Umbilical cord (tissue), 2 donors: ENCODE results near the gene DISC1. TPM values are rescaled to one million over a fixed set of nuclear protein-coding genes. Genes with fewer than 3 reads are reported as not detected.
"Not testable (repeated sequence)": the region's sequence is repeated elsewhere in the genome, so short reads cannot be mapped to it uniquely, and the experiment has no call there.

ENCODE experiments used
- DNase-seq: peaks from one replicate; pipeline ENCODE4 v3.0.0-alpha.2; 2015; ENCODE audit warnings: low spot score
- total RNA-seq: library from RNA; depleted of rRNA; stranded (reverse); fragments of >200 nt; gene quantifications from one replicate; pipeline ENCODE4 v1.2.3, GENCODE V29; 2014; ENCODE audit warnings: low replicate concordance; ENCODE audit not compliant: insufficient read depth

The DISC1 gene
- total RNA-seq, 1 donor from 2014 or later = 17.3 TPM

DNA sequence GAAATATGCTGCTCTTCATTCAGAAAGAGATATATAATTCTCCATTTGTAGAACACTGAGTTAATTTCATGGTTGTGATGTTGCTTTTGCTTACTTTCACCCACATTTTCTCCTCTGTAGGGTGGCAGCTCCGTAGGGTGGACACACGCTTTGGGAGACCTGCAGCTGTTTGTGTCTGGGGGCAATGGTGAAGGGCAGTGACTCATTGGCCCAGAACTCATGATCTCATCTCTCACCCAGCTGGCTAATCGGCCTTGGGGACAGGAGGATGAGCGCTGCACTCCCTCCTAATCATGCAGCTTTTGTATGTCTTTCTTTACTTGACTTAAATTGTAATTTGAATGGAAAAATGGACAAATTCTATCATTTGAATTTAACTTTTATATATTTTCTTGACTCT lies 9.6 kb downstream of the DISC1 start:
- DNase-seq = no peak

DNA sequence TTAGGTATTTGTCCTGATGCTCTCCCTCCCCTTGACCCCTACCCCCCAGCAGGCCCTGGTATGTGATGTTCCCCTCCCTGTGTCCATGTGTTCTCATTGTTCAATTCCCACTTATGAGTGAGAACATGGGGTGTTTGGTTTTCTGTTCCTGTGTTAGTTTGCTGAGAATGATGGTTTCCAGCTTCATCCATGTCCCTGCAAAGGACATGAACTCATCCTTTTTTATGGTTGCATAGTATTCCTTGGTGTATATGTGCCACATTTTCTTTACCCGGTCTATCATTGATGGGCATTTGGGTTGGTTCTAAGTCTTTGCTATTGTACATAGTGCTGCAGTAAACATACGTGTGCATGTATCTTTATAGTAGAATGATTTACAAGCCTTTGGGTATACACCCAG lies 10.3 kb downstream of the DISC1 start:
- not testable (repeated sequence) for DNase-seq

DNA sequence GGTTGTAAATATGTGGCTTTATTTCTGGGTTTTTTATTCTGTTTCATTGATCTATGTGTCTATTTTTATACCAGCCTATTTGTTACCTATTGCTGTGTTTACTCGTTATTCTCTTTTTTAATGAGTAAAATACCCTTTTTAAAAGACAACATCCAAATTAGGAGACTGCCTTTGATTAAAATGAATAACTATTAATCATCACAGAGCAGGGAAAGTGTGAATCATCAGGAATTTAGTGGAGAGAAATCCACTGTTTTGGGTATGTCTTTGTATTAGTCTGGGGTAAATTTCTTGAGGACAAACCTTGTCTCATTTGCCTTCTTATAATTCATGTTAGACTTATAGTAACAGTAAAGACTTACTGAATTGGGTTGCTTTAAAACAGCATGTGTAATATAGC lies 12.1 kb downstream of the DISC1 start:
- no peak for DNase-seq

DNA sequence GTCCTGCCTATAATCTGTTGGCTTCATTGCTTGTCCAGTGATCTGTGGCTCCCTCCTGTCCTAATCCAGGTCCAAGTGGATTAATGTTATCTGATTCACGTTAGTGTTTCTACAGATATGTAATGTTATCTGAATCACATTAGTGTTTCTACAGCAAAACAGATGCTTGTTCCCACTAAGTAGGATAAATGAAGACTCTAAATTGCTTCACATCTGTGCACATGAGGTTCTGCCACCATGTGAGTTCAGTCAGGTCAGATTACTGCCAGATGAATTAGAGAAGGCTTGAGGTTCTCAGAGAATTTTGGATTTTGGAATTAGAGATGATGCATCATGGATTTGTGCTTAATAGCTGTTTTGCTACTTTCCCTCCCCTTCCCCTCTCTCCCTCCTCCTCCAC lies 13.2 kb downstream of the DISC1 start:
- no peak for DNase-seq

DNA sequence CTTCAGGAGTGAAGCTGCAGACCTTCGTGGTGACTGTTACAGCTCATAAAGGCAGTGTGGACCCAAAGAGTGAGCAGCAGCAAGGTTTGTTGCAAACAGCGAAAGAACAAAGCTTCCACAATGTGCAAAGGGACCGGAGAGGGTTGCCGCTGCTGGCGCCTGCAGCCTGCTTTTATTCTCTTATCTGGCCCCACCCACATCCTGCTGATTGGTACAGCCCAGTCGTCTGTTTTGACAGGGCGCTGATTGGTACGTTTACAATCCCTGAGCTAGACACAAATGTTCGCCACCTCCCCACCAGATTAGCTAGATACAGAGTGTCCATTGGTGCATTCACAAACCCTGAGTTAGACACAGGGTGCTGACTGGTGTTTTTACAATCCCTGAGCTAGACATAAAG lies 14.9 kb downstream of the DISC1 start:
- not testable (repeated sequence) for DNase-seq

DNA sequence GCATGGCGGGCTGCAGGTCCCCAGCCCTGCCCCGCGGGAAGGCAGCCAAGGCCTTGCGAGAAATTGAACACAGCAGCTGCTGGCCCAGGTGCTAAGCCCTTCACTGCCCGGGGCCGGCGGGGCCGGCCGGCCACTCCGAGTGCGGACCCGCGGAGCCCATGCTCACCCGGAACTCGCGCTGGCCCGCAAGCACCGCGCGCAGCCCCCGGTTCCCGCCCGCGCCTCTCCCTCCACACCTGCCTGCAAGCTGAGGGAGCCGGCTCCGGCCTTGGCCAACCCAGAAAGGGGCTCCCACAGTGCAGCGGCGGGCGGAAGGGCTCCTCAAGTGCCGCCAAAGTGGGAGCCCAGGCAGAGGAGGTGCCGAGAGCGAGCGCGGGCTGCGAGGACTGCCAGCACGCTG lies 15.5 kb downstream of the DISC1 start:
- not testable (repeated sequence) for DNase-seq

DNA sequence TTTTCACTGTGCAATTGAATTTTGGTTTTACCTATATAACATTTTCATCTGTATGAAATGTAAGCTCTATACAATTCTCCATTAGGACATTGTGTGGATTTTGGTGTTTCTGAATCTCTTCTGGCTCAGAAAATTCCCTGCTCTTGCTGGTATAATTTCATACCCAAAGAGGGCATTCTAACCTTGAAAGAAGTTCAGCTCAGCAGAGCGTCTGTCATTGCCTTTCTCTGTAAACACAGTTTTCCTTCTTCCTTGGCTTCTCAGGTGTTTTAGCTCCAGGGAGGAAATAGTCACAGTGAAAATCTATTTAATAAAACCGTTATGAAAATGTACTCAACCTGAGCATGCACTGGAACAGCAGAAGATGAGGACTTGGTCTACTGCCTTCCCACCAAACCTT lies 16.0 kb downstream of the DISC1 start:
- no peak for DNase-seq

DNA sequence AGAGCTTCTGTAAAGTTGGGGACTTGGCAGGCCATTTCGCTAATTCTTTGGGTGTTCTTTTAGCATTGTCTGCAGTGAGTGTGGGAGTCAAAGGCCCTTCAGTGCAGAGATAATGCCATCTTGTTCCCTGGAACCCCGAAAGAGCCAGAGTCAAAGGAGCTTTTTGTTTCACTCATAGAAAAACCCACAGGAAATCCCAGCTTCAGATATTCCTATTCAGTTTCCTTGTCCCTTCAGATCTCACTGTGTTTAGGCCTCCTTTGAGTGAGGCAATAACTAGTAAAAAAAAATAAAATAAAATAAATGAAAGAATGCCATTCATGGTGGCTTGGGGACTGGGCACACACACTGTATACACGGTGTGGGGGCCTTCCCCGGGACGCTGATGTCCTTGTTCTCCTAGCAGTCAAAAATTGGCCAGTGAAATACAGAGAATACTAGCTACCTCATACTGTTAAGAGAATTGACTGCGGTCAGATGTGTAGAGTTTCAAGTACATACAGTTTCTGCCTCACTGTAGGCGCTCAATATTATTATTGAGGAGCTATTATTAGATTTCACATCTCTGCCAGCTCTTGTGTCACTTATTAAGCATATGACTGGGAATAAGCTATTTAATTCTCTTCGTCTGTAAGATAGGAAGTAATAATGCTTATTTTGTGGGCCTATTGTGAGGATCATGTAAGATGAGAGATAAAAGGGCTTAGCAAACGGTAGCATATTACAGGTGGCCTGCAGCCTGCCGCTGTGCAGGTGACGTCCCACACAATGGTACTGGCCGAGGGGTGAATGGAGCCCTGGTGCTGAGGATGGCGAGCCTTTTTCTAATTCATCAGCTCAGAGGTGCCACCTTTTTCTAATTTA lies 16.7 kb downstream of the DISC1 start:
- DNase-seq = no peak

DNA sequence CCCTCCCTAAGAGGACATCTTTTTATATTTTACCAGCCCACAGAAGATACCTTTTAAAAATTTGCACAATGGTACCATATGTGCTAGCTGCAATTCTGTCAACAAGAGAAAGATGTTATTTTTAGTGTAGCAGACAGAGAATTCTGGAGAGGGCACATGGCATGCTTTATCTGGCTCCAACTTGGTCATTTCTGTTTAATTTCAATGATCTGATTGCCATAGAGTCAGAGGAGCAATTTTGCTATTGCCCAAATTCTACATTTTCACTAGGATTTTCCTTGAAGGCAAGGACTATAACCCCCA lies 17.3 kb downstream of the DISC1 start:
- DNase-seq = no peak

DNA sequence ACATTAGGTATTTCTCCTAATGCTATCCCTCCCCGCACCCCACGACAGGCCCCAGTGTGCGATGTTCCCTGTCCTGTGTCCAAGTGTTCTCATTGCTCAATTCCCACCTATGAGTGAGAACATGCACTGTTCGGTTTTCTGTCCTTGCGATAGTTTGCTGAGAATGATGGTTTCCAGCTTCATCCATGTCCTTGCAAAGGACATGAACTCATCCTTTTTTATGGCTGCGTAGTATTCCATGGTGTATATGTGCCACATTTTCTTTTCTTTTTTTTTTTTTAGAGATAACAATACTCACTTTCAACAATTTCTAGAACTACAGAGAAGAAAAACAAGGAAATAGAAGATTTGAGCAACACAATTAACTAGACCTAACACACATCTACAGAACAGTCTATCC lies 19.0 kb downstream of the DISC1 start:
- DNase-seq = not testable (repeated sequence)

DNA sequence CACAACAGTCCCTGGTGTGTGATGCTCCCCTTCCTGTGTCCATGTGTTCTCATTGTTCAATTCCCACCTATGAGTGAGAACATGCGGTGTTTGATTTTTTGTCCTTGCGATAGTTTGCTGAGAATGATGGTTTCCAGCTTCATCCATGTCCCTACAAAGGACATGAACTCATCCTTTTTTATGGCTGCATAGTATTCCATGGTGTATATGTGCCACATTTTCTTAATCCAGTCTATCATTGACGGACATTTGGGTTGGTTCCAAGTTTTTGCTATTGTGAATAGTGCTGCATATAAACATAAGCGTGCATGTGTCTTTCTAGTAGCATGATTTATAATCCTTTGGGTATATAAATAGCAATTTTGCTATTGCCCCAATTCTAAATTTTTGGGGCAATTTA lies 19.6 kb downstream of the DISC1 start:
- DNase-seq = not testable (repeated sequence)

DNA sequence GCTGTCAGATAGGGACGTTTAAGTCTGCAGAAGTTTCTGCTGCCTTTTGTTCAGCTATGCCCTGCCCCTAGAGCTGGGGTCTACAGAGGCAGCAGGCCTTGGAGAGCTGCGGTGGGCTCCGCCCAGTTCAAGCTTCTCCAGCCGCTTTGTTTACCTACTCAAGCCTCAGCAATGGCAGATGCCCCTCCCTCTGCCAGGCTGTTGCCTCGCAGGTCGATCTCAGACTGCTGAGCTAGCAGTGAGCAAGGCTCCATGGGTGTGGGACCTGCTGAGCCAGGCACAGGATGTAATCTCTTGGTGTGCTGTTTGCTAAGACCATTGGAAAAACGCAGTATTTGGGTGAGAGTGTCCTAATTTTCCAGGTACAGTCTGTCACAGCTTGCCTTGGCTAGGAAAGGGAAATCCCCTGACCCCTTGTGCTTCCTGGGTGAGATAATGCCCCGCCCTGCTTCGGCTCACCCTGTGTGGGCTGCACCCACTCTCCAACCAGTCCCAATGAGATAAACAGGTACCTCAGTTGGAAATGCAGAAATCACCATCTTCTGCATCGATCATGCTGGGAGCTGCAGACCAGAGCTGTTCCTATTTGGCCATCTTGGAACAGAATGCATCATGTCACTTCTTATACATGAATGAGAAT lies 25.2 kb downstream of the DISC1 start:
- DNase-seq = not testable (repeated sequence)

DNA sequence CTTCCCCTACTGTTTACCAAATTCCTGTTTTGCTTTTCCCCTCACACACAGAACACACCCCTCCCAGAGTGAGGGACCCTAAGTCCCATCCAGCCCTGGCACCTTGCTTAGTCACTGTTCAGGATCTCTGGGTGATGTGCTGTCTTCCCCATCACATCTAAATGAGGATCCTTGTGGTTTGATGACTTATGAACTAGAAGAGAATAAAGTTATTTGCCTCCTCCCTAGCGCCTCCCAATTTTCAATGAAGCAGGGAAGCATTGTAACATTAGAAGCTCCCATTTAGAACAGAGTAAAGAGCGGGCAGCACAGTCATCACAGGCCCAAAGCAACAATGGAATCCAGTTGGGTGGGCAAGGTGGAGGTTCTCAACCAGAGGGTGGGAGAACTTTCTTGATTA lies 27.0 kb downstream of the DISC1 start:
- DNase-seq = no peak

DNA sequence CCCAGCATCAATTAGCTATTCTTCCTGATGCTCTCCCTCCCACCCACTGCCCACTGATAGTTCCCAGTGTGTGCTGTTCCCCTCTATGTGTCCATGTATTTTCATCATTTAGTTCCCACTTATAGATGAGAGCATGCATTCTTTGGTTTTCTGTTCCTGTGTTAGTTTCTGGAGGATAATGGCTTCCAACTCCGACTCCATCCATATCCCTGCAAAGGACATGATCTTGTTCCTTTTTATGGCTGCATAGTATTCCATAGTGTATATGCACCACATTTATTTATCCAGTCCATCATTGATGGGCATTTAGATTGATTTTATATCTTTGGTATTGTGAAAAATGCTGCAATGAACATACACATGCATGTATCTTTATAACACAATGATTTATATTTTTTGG lies 30.2 kb downstream of the DISC1 start:
- DNase-seq = no peak

DNA sequence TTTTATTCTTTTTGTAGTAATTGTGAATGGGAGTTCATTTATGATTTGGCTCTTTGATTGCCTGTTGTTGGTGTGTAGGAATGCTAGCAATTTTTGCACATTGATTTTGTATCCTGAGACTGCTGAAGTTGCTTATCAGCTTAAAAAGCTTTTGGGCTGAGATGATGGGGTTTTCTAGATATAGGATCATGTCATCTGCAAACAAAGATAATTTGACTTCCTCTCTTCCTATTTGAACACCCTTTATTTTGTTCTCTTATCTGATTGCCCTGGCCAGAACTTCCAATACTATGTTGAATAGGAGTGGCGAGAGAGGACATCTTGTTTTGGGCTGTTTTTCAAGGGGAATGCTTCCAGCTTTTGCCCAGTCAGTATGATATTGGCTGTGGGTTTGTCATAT lies 31.6 kb downstream of the DISC1 start:
- DNase-seq = not testable (repeated sequence)

DNA sequence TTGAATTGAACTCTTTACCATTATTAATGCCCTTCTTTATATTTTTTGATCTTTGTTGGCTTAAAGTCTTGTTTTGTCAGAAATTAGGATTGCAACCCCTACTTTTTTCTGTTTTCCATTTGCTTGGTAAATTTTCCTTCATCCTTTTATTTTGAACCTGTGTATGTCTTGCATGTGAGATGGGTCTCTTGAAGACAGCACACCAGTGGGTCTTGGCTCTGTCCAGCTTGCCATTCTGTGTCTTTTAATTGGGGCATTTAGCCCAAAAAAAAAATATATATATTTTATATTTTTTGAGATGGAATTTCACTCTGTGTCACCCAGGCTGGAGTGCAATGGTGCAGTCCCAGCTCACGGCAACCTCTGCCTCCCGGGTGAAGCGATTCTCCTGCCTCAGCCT lies 33.6 kb downstream of the DISC1 start:
- DNase-seq = no peak

DNA sequence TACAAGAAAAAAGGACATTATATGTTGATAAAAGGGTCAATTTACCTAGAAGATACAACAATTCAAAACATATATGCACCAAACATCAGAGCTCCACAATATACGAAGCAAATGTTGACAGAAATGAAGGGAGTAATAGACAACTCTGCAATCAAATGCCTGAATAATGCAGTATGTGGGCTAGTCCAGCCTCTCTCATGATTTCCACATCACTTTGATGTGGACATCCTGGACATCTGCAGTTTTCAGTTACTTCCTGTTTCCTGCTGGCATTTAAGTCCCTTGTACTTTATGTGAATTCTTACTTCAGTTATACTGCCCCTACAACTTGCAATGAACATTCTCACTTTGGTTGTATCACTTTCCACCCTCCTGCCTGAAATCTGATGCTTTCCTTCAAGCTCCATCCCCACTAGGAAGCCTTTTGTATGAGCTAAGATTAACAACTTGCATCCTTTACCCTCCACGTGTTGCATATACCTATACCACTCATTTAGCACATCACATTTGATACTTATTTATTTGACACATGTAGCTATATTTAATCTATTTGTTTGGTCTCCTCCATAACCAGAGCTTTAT lies 36.7 kb downstream of the DISC1 start:
- DNase-seq = no peak

DNA sequence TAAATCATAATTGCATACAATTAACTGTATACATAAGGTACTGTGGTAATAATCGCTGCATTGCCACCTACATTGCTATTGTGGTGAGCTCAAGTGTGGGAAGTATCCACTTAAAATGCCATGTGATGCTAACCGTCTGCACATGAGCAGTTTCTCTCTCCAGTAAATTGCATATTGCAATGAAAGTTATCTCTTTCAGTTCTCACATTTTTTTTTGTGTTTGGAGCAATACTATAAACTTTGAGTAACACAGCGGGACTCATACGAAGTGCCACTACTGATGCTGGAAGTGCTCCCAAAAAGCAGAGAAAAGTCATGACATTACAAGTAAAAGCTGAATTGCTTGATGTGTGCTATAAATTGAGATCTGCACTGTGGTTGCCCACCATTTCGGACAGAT lies 38.5 kb downstream of the DISC1 start:
- no peak for DNase-seq

DNA sequence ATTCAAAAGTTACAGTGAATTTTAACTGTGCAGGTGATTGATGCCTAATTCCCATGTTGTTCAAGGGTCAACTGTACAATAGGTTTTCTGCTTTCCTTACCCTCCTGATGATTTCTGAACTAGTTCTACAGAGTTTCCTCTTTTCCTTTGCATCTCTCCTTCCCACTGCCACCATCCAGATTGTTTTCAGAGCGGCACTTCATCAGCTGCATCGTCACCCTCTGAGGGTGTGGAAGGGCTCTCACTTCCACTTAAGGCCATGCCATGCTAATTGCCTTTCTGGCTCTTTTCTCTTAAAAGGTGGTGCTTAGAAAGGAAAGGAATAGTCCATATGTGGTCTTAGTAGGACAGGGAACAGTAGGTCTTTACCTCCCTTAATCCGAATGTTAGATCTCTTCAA lies 39.1 kb downstream of the DISC1 start:
- DNase-seq = no peak

DNA sequence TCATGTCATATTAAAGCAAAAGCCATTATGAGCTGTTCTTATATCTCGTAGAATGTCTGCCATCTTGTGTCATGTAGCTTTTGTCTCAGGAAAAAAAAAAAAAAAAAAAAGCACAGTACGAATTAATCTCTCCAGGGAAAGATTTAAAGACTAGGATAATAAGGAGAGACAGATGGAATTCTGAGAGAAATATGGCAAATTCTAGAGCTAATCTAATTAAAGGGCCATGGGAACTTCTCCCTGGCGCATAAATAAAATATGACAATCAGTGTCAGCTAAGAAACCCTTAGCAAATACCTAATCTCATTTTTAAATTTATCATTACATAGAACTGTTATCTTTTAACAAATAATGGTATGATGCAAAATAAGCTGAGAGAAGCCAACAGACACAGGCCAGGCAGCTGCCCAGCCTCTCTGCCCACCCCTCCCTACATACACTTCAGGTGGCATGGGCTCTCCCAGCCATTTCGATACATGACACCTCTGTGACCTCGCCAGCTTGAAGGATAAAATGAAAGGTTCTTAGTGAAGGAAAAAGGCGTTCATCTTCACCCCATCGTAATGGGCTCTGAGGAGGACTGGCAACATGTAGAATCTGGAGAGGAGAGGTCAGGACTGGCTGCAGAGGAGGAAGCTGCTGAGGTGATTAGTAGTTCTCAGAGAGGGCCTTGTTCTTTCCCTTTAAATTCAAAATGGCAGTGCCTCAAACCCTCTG lies 39.8 kb downstream of the DISC1 start:
- DNase-seq = no peak

DNA sequence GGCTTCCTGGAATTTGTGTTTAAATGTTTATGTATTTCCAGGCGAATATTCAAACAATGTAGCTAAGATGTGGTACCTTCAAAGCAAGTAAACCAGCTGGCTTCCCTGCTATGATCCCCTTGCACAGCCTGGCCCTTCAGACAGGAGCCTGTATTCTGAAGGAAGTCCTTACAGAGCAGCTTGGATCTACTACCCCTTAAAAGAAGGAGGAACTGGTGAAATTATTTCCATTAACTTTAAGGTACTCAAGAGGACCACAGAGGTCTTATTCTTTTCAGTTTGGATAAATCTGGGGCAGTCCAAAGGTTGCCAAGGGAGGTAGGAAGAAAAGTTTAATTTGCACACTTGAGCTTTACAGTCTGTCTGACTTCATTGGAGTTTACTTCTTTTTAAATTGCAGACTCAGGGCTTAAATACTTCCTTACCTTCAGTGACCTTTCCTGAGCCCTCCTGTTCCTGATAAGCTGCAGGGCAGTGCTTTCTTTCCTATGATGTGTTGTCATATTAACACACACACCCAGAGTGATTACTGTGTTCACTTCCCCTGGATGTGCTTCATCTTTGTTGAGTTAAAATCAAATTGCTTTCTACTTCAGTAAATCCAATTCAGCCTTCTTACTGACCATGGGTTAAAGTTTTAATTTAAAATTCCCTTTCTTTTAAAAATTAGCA lies 40.5 kb downstream of the DISC1 start:
- no peak for DNase-seq
